ENCODE data around the gene PDZK1. TPM values are rescaled to one million over a fixed set of nuclear protein-coding genes. Genes with fewer than 3 reads are reported as not detected.
"Not testable (repeated sequence)": the region's sequence is repeated elsewhere in the genome, so short reads cannot be mapped to it uniquely, and the experiment has no call there.

PDZK1 gene
- total and polyA plus RNA-seq, 7 donors, result 0.51 to 9.7 (median 9.0) TPM; not detected in 4

DNA sequence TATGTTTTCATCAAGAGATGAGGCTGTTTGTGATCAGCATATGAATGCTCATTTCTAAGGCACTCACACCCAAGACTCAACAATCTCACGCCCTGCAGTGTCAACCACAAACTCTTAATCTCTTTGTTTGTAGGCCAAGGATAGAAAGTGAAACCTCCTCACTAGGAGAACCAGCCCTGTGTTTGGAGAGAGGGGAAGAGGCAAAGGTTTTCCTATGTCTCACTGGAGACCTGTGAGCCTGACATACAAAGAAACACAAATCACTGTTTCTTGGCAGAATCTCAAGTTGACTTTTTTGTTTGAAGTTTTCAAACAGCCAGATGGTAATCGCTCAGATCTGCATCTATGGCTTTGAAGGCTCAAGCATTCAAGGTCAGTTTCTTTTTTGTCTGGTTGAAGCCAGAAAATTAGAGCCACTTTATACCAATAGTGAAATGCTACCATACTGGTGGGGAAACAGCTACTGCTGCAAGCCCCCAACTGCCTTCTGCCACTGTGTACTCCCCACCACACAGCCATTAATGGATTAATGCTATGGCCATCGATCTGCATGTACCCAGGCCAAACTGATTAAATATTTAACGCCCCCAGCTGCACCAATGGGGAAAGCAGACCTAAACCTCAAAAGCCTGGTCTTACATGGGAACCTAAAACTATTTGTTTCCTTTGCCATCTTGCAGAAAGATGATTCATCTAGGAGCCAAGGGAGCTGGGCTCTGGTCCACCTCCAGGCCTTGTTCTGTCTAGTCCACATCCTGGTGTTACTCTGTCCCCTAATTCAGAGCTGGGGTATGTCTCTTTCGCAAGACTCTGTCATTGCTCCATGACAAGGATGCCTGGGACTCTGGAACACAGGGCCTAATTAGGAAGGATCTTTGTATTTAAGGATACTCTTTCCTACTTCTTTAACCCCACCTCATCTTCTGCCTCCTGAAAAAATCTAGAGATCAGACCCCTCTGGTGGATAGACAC is 16.3 kb downstream of the PDZK1 start:
- intact Hi-C loops (cut with DNase I), result no loop called here
- no peak for DNase-seq
- no peaks in the 10 kb centered on the region for H3K9me3 ChIP-seq
- TF ChIP-seq EP300 (IDR thresholded peaks at IDR 0.05), result no peak
- TF ChIP-seq, protein P1, sequence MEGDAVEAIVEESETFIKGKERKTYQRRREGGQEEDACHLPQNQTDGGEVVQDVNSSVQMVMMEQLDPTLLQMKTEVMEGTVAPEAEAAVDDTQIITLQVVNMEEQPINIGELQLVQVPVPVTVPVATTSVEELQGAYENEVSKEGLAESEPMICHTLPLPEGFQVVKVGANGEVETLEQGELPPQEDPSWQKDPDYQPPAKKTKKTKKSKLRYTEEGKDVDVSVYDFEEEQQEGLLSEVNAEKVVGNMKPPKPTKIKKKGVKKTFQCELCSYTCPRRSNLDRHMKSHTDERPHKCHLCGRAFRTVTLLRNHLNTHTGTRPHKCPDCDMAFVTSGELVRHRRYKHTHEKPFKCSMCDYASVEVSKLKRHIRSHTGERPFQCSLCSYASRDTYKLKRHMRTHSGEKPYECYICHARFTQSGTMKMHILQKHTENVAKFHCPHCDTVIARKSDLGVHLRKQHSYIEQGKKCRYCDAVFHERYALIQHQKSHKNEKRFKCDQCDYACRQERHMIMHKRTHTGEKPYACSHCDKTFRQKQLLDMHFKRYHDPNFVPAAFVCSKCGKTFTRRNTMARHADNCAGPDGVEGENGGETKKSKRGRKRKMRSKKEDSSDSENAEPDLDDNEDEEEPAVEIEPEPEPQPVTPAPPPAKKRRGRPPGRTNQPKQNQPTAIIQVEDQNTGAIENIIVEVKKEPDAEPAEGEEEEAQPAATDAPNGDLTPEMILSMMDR (IDR thresholded peaks at IDR 0.05), result no peak
- no peak for TF ChIP-seq POLR2A (IDR thresholded peaks at IDR 0.05)
- TF ChIP-seq POLR2AphosphoS5 (IDR thresholded peaks at IDR 0.05), result no peak
- H3K36me3 ChIP-seq, result no peaks in the 10 kb centered on the region
- peaks cover 0 to 6% (median 0%) of the 10 kb centered on the region in 4 donors for H3K4me1 ChIP-seq
- H3K4me3 ChIP-seq, result no peak overlapping the region
- no peaks in the 10 kb centered on the region for H3K27me3 ChIP-seq
- WGBS, 2 donors, result 55 to 61% methylated on average over 5 of the region's 5 CpGs
- no peak overlapping the region for H3K27ac ChIP-seq

DNA sequence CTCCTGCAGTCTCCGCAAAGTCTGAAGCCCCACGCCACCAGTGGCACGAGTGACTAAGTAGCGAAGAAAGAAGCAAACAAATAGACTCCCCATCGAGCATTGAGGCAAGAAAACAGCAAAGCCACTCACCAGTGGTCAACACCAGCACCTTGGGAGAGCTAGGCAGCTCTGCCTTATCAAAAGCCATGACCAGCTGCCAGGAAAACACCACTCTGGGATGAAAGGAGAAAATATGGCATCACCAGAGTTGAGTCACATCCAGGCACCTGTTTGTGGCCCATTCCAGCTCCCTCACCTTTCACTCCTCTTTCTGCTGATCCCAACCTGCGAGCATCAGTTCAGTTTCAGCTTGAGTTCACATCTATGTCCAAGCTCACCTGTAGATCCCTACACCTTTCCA is 17.2 kb downstream of the PDZK1 start:
- H3K27me3 ChIP-seq, result no peaks in the 10 kb centered on the region
- intact Hi-C loops (cut with DNase I), result no loop called here
- DNase-seq, result no peak
- peaks cover 0 to 6% (median 0%) of the 10 kb centered on the region in 4 donors for H3K4me1 ChIP-seq
- no peak for TF ChIP-seq POLR2AphosphoS5 (IDR thresholded peaks at IDR 0.05)
- no peak overlapping the region for H3K27ac ChIP-seq
- H3K9me3 ChIP-seq, result no peaks in the 10 kb centered on the region
- H3K4me3 ChIP-seq, result no peak overlapping the region
- 95% methylated on average over 6 of the region's 6 CpGs for WGBS, 2 donors
- H3K36me3 ChIP-seq, result no peaks in the 10 kb centered on the region

DNA sequence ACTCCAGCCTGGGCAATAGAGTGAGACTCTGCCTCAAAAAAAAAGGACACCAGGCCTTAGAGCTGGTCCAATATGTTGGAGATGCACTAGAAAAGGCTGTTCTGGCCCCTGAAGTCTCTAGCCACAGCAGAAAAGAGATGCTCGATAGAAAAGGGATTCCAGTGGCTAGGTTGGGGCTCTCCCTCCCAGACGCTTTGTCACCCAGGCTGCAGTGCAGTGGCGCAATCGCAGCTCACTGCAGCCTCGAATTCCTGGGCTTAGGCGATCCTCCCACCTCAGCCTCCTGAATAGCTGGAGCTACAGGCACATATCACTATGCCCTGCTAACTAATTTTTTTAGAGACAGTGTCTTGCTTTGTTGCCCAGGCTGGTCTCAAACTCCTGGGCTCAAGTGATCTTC is 18.2 kb downstream of the PDZK1 start:
- Histone ChIP-seq H3K36me3 (no peaks in the 10 kb centered on the region), H3K4me3 (no peak overlapping the region), H3K9me3 (no peaks in the 10 kb centered on the region), H3K4me1 (peaks cover 0 to 6% (median 0%) of the 10 kb centered on the region in 4 donors), H3K27ac (no peak overlapping the region), H3K27me3 (no peaks in the 10 kb centered on the region)
- DNase-seq, result no peak
- intact Hi-C loops (cut with DNase I), result no loop called here
- WGBS, 2 donors, result 93 to 97% methylated on average over 6 of the region's 6 CpGs
- TF ChIP-seq POLR2A (IDR thresholded peaks at IDR 0.05) (no peak), EP300 (IDR thresholded peaks at IDR 0.05) (no peak), POLR2AphosphoS5 (IDR thresholded peaks at IDR 0.05) (no peak)
- TF ChIP-seq, protein P1 (IDR thresholded peaks at IDR 0.05), result no peak

DNA sequence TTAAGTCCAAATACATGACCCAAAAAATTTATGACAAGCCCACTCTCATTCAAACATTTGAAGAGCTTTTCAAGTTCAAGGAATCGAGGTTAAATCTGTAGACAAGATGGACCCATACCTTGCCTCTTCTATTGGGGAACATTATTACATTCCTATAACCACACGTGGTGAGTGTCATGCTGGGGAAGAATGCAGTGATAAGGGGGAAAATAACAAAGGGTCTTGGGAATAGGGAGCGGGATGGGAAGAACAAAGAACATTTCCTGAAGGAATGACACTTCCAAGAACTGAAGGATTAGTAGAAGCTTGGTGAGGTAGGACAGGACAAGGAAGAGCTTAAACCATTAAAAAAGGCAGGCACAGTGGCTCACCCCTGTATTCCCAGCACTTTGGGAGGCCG is 18.8 kb downstream of the PDZK1 start:
- WGBS, 2 donors, result 86 to 89% methylated on average over 4 of the region's 4 CpGs
- Histone ChIP-seq H3K4me3 (no peak overlapping the region), H3K27me3 (no peaks in the 10 kb centered on the region), H3K27ac (no peak overlapping the region), H3K9me3 (no peaks in the 10 kb centered on the region), H3K36me3 (no peaks in the 10 kb centered on the region), H3K4me1 (peaks cover 0 to 6% (median 0%) of the 10 kb centered on the region in 4 donors)
- DNase-seq, result no peak
- intact Hi-C loops (cut with DNase I), result no loop called here
- TF ChIP-seq EP300 (IDR thresholded peaks at IDR 0.05) (no peak), POLR2AphosphoS5 (IDR thresholded peaks at IDR 0.05) (no peak), POLR2A (IDR thresholded peaks at IDR 0.05) (no peak)
- TF ChIP-seq, protein P1 (IDR thresholded peaks at IDR 0.05), result no peak

DNA sequence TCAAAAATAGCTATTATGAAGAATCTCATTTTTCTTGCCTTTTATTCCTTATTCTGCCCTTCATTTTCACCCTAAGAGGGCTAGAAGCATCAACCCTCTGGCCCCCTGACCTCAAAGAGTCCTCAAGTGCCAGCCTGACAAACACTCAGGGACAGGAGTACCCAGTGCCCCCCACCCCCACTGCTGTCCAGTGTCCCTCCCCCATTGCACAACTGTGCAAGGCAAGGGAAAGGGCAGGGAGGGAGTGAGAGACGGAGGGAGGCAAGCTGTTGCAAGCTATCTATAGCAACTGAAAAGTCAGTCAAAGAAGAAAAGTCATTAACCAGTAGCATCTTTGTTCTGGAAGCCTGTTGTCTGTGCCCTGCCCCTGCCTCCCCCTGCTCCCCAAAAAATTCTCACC is 21.1 kb downstream of the PDZK1 start:
- H3K4me1 ChIP-seq; H3K27me3 ChIP-seq; H3K36me3 ChIP-seq; H3K4me3 ChIP-seq; H3K27ac ChIP-seq; H3K9me3 ChIP-seq; intact Hi-C loops (cut with DNase I); DNase-seq: not testable (repeated sequence)
- WGBS, 2 donors, result 93 to 100% methylated on average over 1 of the region's 1 CpG

DNA sequence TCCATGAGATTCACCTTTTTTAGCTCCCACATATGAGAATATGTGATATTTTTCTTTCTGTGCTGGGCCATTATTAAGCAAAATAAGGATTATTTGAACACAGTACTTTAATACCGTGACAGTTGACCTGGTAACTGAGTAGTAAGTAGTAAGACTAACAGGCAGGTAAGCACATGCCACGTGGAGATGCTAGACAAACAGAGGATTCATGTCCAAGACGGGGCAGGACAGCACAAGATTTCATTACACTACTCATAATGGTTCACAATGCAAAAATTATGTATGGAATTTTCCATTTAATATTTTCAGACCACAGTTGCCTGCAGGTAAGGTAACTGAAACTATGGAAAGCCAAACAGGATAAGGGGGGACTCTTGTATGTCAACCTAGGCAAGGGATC is 22.3 kb downstream of the PDZK1 start:
- H3K27ac ChIP-seq; H3K4me1 ChIP-seq; H3K27me3 ChIP-seq; H3K4me3 ChIP-seq; H3K9me3 ChIP-seq; intact Hi-C loops (cut with DNase I); H3K36me3 ChIP-seq; DNase-seq: not testable (repeated sequence)
- 91 to 98% methylated on average over 2 of the region's 3 CpGs for WGBS, 2 donors

DNA sequence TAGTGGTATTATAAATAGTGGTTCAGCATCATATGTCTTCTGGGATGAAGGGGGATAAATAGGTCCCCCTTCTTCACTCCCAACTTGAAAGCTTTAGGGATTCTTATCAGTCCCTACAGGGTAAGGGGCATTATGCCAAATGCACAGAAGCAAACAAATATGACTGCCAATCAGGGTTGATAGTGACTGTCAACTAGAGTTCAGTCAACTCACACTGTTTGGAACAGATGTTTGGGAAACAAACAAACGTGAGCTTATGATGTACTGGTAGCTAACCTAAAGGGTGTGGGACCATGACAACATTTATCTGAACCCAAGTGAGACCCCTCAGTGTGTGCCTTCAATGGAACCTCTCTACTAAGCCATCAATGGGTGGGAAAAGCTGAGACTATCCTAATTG is 34.0 kb downstream of the PDZK1 start:
- H3K4me1 ChIP-seq; intact Hi-C loops (cut with DNase I); H3K27me3 ChIP-seq; H3K4me3 ChIP-seq; DNase-seq; H3K36me3 ChIP-seq; H3K27ac ChIP-seq; H3K9me3 ChIP-seq: not testable (repeated sequence)
- no CpG with 5 or more reads among the region's 1 CpG for WGBS, 2 donors

DNA sequence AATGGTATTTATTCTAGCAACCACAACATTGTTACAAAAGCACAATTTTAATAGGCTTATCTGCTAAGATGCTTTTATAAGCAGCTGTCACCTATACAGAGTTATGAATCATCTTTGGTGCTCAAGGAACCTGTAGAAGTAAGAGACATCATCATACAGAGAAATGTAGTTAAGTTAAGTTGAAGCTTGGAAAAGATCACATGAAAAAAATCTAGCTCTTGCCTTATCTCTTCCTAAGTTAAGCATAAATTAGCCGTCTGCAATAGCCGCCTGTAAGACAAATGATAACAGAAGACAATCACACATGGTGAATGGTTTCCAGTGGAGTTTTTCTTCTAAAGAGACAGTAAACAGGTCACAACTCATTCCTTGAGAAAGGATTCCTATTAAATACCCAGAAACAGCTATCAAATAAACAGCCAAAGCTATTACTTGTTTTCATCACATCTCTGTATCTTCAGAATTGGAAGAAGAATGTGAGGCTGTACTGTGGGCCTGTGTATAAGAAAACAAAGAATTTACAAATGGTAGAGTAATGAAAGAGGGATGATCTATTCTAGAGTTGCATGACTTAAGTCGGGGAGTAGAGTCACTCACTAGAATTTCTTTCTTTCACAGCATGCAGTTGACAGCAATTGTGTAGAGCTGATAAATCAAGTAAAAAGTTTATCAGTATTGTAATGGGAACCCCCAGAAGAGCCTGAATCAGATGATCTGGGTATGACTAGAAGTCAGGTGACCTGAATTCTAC is 36.0 kb downstream of the PDZK1 start:
- H3K4me1 ChIP-seq; H3K9me3 ChIP-seq; DNase-seq; H3K4me3 ChIP-seq; intact Hi-C loops (cut with DNase I); H3K36me3 ChIP-seq; H3K27ac ChIP-seq; H3K27me3 ChIP-seq: not testable (repeated sequence)
- 80 to 92% methylated on average over 1 of the region's 3 CpGs for WGBS, 2 donors

DNA sequence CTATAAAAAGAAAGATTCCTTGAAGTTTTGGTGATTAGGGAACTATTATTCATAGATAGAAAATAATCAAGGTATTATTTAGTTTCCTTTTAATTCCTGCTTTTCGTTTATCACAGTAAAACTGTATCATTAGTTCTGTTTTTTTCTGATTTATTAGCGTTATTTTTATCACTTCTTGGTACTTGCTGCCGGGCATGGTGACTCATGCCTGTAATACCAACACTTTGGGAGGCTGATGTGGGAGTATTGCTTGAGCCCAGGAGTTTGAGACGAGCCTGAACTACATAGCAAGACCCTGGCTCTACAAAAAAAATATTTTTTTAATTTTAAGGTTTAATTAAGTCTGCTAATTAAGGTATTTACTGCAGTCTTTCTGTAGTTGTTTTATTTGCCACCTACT is 42.2 kb downstream of the PDZK1 start:
- H3K36me3 ChIP-seq; DNase-seq; H3K9me3 ChIP-seq; H3K27me3 ChIP-seq; H3K27ac ChIP-seq; H3K4me3 ChIP-seq; H3K4me1 ChIP-seq; intact Hi-C loops (cut with DNase I): not testable (repeated sequence)
- WGBS, 2 donors, result 80 to 82% methylated on average over 4 of the region's 4 CpGs
